SIG-M5 treated with dmso at 0.1 percent for 504 hours (cell line): ENCODE data around the gene SDK1.
"Not testable (repeated sequence)": the region's sequence is repeated elsewhere in the genome, so short reads cannot be mapped to it uniquely, and the experiment has no call there.

Experiments used
- DNase-seq: peaks from one replicate; lab custom pipeline; 2025; ENCODE audit not compliant: unreplicated experiment; lab: John Stamatoyannopoulos, UW

Gene SDK1

GRCh38 chr7:4211261-4211660 is 910.2 kb downstream of the SDK1 start:
- no peak for DNase-seq

GRCh38 chr7:4212376-4212775 is 911.3 kb downstream of the SDK1 start:
- DNase-seq: no peak

- no peak for DNase-seq
Observed at GRCh38 chr7:4214291-4215155, 913.5 kb downstream of the SDK1 start.

- DNase-seq: no peak
Observed at GRCh38 chr7:4215176-4215720, 914.2 kb downstream of the SDK1 start.

GRCh38 chr7:4216016-4216415 is 915.0 kb downstream of the SDK1 start:
- no peak for DNase-seq

- not testable (repeated sequence) for DNase-seq
Observed at GRCh38 chr7:4217126-4217660, 916.1 kb downstream of the SDK1 start.

- no peak for DNase-seq
Observed at GRCh38 chr7:4218481-4218880, 917.4 kb downstream of the SDK1 start.

GRCh38 chr7:4220011-4220410 is 919.0 kb downstream of the SDK1 start:
- DNase-seq: no peak

GRCh38 chr7:4221043-4221442 is 920.0 kb downstream of the SDK1 start:
- DNase-seq: no peak

- no peak for DNase-seq
Observed at GRCh38 chr7:4222676-4223075, 921.6 kb downstream of the SDK1 start.

- DNase-seq: no peak
Observed at GRCh38 chr7:4225361-4225771, 924.3 kb downstream of the SDK1 start.

GRCh38 chr7:4225881-4226523 is 925.0 kb downstream of the SDK1 start:
- no peak for DNase-seq

GRCh38 chr7:4226524-4226882 is 925.5 kb downstream of the SDK1 start:
- peak; percentile 4 for DNase-seq

GRCh38 chr7:4227105-4228010 is 926.3 kb downstream of the SDK1 start:
- DNase-seq: no peak

- no peak for DNase-seq
Observed at GRCh38 chr7:4230352-4230751, 929.3 kb downstream of the SDK1 start.

- DNase-seq: no peak
Observed at GRCh38 chr7:4233146-4233545, 932.1 kb downstream of the SDK1 start.

GRCh38 chr7:4233621-4234497 is 932.8 kb downstream of the SDK1 start:
- DNase-seq: no peak

GRCh38 chr7:4234498-4234855 is 933.4 kb downstream of the SDK1 start:
- no peak for DNase-seq

- no peak for DNase-seq
Observed at GRCh38 chr7:4234886-4235285, 933.8 kb downstream of the SDK1 start.

- DNase-seq: no peak
Observed at GRCh38 chr7:4235596-4235995, 934.5 kb downstream of the SDK1 start.
